Naive thymus-derived CD4-positive, alpha-beta T cell (primary cell): ENCODE measurements around the gene ELOA. TPM values are rescaled to one million over a fixed set of nuclear protein-coding genes. Genes with fewer than 3 reads are reported as not detected.
"Not testable (repeated sequence)": the region's sequence is repeated elsewhere in the genome, so short reads cannot be mapped to it uniquely, and the experiment has no call there.

ENCODE experiments used
- ATAC-seq: fragments of 150-1000 bp; cut with Tn5 transposase; 2 replicates; pipeline ENCODE4 v1.10.0; 2021; ENCODE audit warnings: mild to moderate bottlenecking, moderate library complexity
- CTCF ChIA-PET: fragments of 350-600 bp; sonication (Branson Sonifier 250); formaldehyde crosslinking; loops from one replicate; lab custom pipeline; 2021; ENCODE audit warnings: antibody characterized with exemption; lab: Charles Lee
- POLR2A ChIA-PET: fragments of 350-600 bp; sonication (Branson Sonifier 250); formaldehyde crosslinking; loops from one replicate; lab custom pipeline; 2021; ENCODE audit warnings: antibody characterized with exemption, inconsistent platforms; lab: Charles Lee
- DNase-seq, 9 donors: peaks; one replicate each; pipeline versions ENCODE4 v3.0.0 to v3.0.0-alpha.2; 2020 to 2022; ENCODE audit warnings: mixed read lengths in 1 of 9
- H3K27ac ChIP-seq: one replicate; pipeline ENCODE4 v1.7.0; 2013; ENCODE audit warnings: mild to moderate bottlenecking, low read depth, low read length, moderate library complexity
- H3K27me3 ChIP-seq, 2 donors: one replicate each; pipeline ENCODE4 v1.7.0; 2013; ENCODE audit warnings: low read length in 2 of 2, mild to moderate bottlenecking in 2 of 2, moderate library complexity in 2 of 2; ENCODE audit not compliant: control insufficient read depth in 2 of 2, insufficient read depth in 2 of 2
- H3K36me3 ChIP-seq, 3 experiments: 1 replicate in 2 of 3; 2 replicates in 1 of 3; pipeline ENCODE4 v1.7.0; 2013; ENCODE audit warnings: low read length in 3 of 3, mild to moderate bottlenecking in 3 of 3, moderate library complexity in 1 of 3; ENCODE audit not compliant: insufficient read depth in 3 of 3, control insufficient read depth in 2 of 3
- H3K4me1 ChIP-seq, 2 donors: one replicate each; pipeline ENCODE4 v1.7.0; 2013; ENCODE audit warnings: low read length in 2 of 2, mild to moderate bottlenecking in 2 of 2, moderate library complexity in 1 of 2; ENCODE audit not compliant: control insufficient read depth in 2 of 2, insufficient read depth in 2 of 2
- H3K4me3 ChIP-seq: 2 replicates; pipeline ENCODE4 v1.7.0; 2013; ENCODE audit warnings: mild to moderate bottlenecking, low read length
- H3K9me3 ChIP-seq, 3 experiments: 1 replicate in 2 of 3; 2 replicates in 1 of 3; pipeline ENCODE4 v1.7.0; 2013; ENCODE audit warnings: low read length in 3 of 3; ENCODE audit not compliant: control insufficient read depth in 2 of 3
- H3K27ac Mint-ChIP-seq, 9 donors: one replicate each; pipeline ENCODE4 v1.8.0; 2020 to 2022; ENCODE audit warnings: mixed read lengths in 9 of 9, mild to moderate bottlenecking in 8 of 9, moderate library complexity in 5 of 9, inconsistent platforms in 2 of 9
- H3K27me3 Mint-ChIP-seq, 5 donors: one replicate each; pipeline ENCODE4 v1.8.0; 2021 to 2022; ENCODE audit warnings: mixed read lengths in 5 of 5, mild to moderate bottlenecking in 1 of 5
- H3K36me3 Mint-ChIP-seq, 5 donors: one replicate each; pipeline ENCODE4 v1.8.0; 2020 to 2022; ENCODE audit warnings: mixed read lengths in 5 of 5, mild to moderate bottlenecking in 3 of 5, inconsistent platforms in 1 of 5
- H3K4me1 Mint-ChIP-seq, 7 donors: one replicate each; pipeline ENCODE4 v1.8.0; 2020 to 2022; ENCODE audit warnings: mixed read lengths in 7 of 7, mild to moderate bottlenecking in 3 of 7, inconsistent platforms in 1 of 7
- H3K4me3 Mint-ChIP-seq, 10 donors: one replicate each; pipeline ENCODE4 v1.8.0; 2020 to 2022; ENCODE audit warnings: mild to moderate bottlenecking in 10 of 10, mixed read lengths in 10 of 10, moderate library complexity in 6 of 10, inconsistent platforms in 2 of 10
- H3K9me3 Mint-ChIP-seq, 11 donors: one replicate each; pipeline ENCODE4 v1.8.0; 2020 to 2022; ENCODE audit warnings: mixed read lengths in 11 of 11, mild to moderate bottlenecking in 4 of 11, inconsistent platforms in 1 of 11, moderate library complexity in 1 of 11
- intact Hi-C, 2 donors: fragments of 100-400 bp; cut with micrococcal nuclease; formaldehyde crosslinking; loops; one replicate each; pipeline ENCODE4 v1.15.1; 2023
- polyA plus RNA-seq, 2 donors: library from polyadenylated mRNA; unstranded; fragments of 300-500 nt; fragmentation: Illumina TruSeq; gene quantifications; one replicate each; pipeline ENCODE4 v1.2.3, GENCODE V29; 2021
- total RNA-seq, 6 experiments: library from RNA in 5 of 6; stranded (reverse) in 5 of 6; gene quantifications; 1 replicate in 5 of 6; 2 replicates in 1 of 6; pipeline ENCODE4 v1.2.3 and lab custom pipeline; 2021 to 2026

The ELOA gene
- total and polyA plus RNA-seq, 7 experiments from 2014 or later, result 20.3 to 36.1 (median 30.4) TPM

GRCh38 chr1:23776217-23776616, 32.9 kb downstream of the ELOA start:
- Mint-ChIP-seq H3K4me1 (peaks cover 16 to 65% (median 49%) of the 10 kb centered on the region in 7 donors), H3K27me3 (no peaks in the 10 kb centered on the region), H3K27ac (peak overlapping the region in 2 of 9 donors; percentile 38 to 66), H3K36me3 (peaks cover 0 to 7% (median 5%) of the 10 kb centered on the region in 5 donors), H3K4me3 (peak overlapping the region in 3 of 10 donors; percentile 17 to 84 (median 29)), H3K9me3 (no peaks in the 10 kb centered on the region)
- Histone ChIP-seq H3K4me3 (no peak overlapping the region), H3K27ac (no peak overlapping the region), H3K36me3 (peaks cover 0 to 5% (median 0%) of the 10 kb centered on the region in 3 experiments), H3K27me3 (no peaks in the 10 kb centered on the region), H3K9me3 (no peaks in the 10 kb centered on the region), H3K4me1 (peaks cover 22% of the 10 kb centered on the region in 2 donors)
- intact Hi-C loops, result no loop called here
- DNase-seq (no peak), ATAC-seq (no peak)
- ChIA-PET CTCF (interaction anchor here (0.6 to 3.0 kb wide), 3 partner anchors 140 to 1817 kb away, joined by 3 to 10 read pairs (median 4); no protein-coding TSS in a partner anchor), POLR2A (interaction anchor here (6.3 to 6.8 kb wide), 2 partner anchors 14 to 23 kb away, joined by 53 to 68 read pairs; partner anchors contain the start of genes GALE and LYPLA2)

DNA sequence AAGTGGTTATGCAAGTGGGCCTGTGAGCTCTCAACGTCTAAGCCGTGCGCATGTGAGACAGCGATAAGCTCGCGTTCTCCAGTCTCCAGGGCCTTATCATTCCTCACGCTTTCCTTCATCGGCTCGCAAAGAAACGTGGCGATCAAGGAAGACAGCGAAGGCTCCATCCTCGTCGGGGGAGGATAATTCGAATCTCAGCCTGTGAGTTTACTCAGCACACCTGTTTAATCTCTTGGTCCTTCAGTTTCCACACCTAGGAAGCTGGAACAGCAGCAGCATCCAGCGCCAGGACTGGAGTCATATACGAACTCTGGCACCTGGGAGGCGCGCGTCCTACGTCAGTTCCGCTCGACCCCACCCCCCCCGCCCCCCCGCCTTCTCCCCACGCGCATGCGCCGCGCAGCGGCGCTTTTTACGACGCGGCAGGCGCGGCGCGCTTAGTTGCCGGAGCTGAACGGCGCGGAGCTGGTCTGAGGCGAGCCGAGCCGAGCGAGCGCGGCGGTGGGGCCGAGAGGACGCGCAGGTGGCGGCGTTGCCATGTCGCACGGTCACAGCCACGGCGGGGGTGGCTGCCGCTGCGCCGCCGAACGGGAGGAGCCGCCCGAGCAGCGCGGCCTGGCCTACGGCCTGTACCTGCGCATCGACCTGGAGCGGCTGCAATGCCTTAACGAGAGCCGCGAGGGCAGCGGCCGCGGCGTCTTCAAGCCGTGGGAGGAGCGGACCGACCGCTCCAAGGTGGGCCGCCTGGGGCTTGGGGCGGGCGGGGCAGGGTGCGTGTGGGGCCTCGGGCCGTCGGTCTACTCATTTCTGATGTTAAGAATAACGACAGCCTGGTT, 34.9 kb downstream of the ELOA start, which contains the start of gene PITHD1:
TSS of gene PITHD1 (plus strand) at position 440 of the 836 bp plus-strand sequence. CDS start at position 538, 98 bp downstream.
- H3K27ac ChIP-seq, result peak within 1 kb of the TSS; percentile 97
- ChIA-PET POLR2A (interaction anchor here (0.6 to 6.8 kb wide), 13 partner anchors 8 to 220 kb away, joined by 3 to 68 read pairs (median 3); partner anchors contain the start of genes ELOA, GALE, HMGCL and LYPLA2), CTCF (interaction anchor here (0.8 to 3.0 kb wide), 2 partner anchors 138 to 140 kb away, joined by 3 to 10 read pairs; no protein-coding TSS in a partner anchor)
- Mint-ChIP-seq H3K27me3 (no peaks in the 10 kb centered on the region), H3K9me3 (no peaks in the 10 kb centered on the region), H3K4me1 (peaks cover 17 to 65% (median 49%) of the 10 kb centered on the region in 7 donors), H3K36me3 (peaks cover 0 to 12% (median 5%) of the 10 kb centered on the region in 5 donors), H3K4me3 (peak within 1 kb of the TSS; percentile 84 to 98 (median 94)), H3K27ac (peak within 1 kb of the TSS; percentile 87 to 99 (median 96))
- peaks cover 0 to 14% (median 6%) of the 10 kb centered on the region in 3 experiments for H3K36me3 ChIP-seq
- no peaks in the 10 kb centered on the region for H3K9me3 ChIP-seq
- peak; percentile 75 to 86 (median 83) for DNase-seq
- peak within 1 kb of the TSS; percentile 95 for H3K4me3 ChIP-seq
- intact Hi-C loops, result loop anchor here (1.0 to 2.0 kb wide), 6 partner anchors 13 to 181 kb away; partner anchors contain the start of genes ELOA (in 2 of the 2), GALE (in 2 of the 2), LYPLA2 (in 2 of the 2) and FUCA1 (in 1 of the 2)
- ATAC-seq, result peak; percentile 91
- H3K27me3 ChIP-seq, result no peaks in the 10 kb centered on the region
- H3K4me1 ChIP-seq, result peaks cover 17 to 22% of the 10 kb centered on the region in 2 donors

- ATAC-seq, result no peak
- Histone ChIP-seq H3K4me3 (no peak overlapping the region), H3K4me1 (peaks cover 17 to 22% of the 10 kb centered on the region in 2 donors), H3K9me3 (no peaks in the 10 kb centered on the region), H3K27me3 (no peaks in the 10 kb centered on the region), H3K27ac (peak overlapping the region; percentile 97), H3K36me3 (peaks cover 0 to 19% (median 6%) of the 10 kb centered on the region in 3 experiments)
- Mint-ChIP-seq H3K4me3 (peak overlapping the region; percentile 84 to 98 (median 94)), H3K9me3 (no peaks in the 10 kb centered on the region), H3K27me3 (no peaks in the 10 kb centered on the region), H3K36me3 (peaks cover 0 to 15% (median 10%) of the 10 kb centered on the region in 5 donors), H3K27ac (peak overlapping the region in 8 of 9 donors; percentile 26 to 99 (median 72)), H3K4me1 (peaks cover 17 to 56% (median 41%) of the 10 kb centered on the region in 7 donors)
- intact Hi-C loops, result loop anchor here in 1 of 2 donors (2.0 kb wide), 1 partner anchor 179 kb away; the partner anchor contains the start of gene PNRC2
- CTCF ChIA-PET, result interaction anchor here (0.9 to 1.3 kb wide), 3 partner anchors 10 to 137 kb away, joined by 3 read pairs; no protein-coding TSS in a partner anchor
- POLR2A ChIA-PET, result interaction anchor here (1.0 to 6.8 kb wide), 6 partner anchors 8 to 88 kb away, joined by 3 to 68 read pairs (median 10); partner anchors contain the start of genes ELOA, GALE, HMGCL and LYPLA2
- DNase-seq, result no peak
Observed at GRCh38 chr1:23779826-23780371, 36.6 kb downstream of the ELOA start.

DNA sequence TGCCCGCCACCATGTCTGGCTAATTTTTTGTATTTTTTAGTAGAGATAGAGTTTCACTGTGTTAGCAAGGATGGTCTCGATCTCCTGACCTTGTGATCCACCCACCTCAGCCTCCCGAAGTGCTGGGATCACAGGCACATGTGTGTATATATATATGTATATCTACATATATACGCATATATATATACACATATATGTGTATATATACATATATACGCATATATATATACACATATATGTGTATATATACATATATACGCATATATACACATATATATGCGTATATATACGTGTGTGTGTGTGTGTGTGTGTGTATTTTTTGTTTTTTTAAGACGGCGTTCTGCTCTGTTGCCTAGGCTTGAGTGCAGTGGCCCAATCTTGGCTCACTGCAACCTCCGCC, 39.9 kb downstream of the ELOA start:
- H3K4me3 Mint-ChIP-seq, H3K27me3 Mint-ChIP-seq, DNase-seq, H3K9me3 ChIP-seq, H3K27ac ChIP-seq, H3K9me3 Mint-ChIP-seq, H3K4me3 ChIP-seq, CTCF ChIA-PET, POLR2A ChIA-PET, ATAC-seq, intact Hi-C loops, H3K27ac Mint-ChIP-seq, H3K27me3 ChIP-seq: not testable (repeated sequence)
- Mint-ChIP-seq H3K36me3 (peaks cover 5 to 42% (median 30%) of the 10 kb centered on the region in 5 donors), H3K4me1 (peaks cover 15 to 34% (median 21%) of the 10 kb centered on the region in 7 donors)
- H3K36me3 ChIP-seq, result peaks cover 8 to 47% (median 10%) of the 10 kb centered on the region in 3 experiments
- peaks cover 12 to 13% of the 10 kb centered on the region in 2 donors for H3K4me1 ChIP-seq

DNA sequence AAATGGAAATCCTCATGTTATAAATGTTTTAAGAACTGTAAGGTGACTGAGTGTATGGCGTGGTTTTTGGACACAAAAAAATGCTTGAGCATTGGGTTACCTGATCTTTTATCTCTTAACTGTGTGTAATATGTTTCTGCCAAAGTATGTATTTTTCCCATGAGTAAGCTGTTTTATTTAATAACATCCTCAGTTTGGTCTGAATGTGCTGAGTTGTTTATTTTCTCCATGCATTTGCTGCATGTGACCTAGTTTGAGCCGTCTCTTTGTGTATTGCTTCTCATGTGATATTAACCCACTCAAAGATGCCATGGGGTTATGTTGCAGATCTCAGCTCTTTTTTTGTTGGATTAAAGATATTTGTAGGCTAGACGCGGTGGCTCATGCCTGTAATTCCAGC, 41.6 kb downstream of the ELOA start:
- H3K27ac Mint-ChIP-seq, result peak overlapping the region in 1 of 9 donors; percentile 32
- no peak overlapping the region for H3K4me3 Mint-ChIP-seq
- no peaks in the 10 kb centered on the region for H3K9me3 Mint-ChIP-seq
- peaks cover 8 to 47% (median 10%) of the 10 kb centered on the region in 3 experiments for H3K36me3 ChIP-seq
- ChIA-PET CTCF (interaction anchor here (1.2 to 1.5 kb wide), 2 partner anchors 17 to 26 kb away, joined by 3 read pairs; no protein-coding TSS in a partner anchor), POLR2A (interaction anchor here (0.6 to 1.0 kb wide), 3 partner anchors 11 to 616 kb away, joined by 3 to 4 read pairs (median 3); partner anchors contain the start of gene HMGCL)
- no peak overlapping the region for H3K4me3 ChIP-seq
- H3K27ac ChIP-seq, result no peak overlapping the region
- ATAC-seq (no peak), DNase-seq (no peak)
- no peaks in the 10 kb centered on the region for H3K9me3 ChIP-seq
- no peaks in the 10 kb centered on the region for H3K27me3 ChIP-seq
- H3K36me3 Mint-ChIP-seq, result peaks cover 5 to 44% (median 31%) of the 10 kb centered on the region in 5 donors
- peaks cover 5 to 21% (median 19%) of the 10 kb centered on the region in 7 donors for H3K4me1 Mint-ChIP-seq
- no peaks in the 10 kb centered on the region for H3K27me3 Mint-ChIP-seq
- peaks cover 1 to 2% of the 10 kb centered on the region in 2 donors for H3K4me1 ChIP-seq
- intact Hi-C loops, result no loop called here
